ENCODE data around the gene ZNF891. TPM values are rescaled to one million over a fixed set of nuclear protein-coding genes. Genes with fewer than 3 reads are reported as not detected.

The ZNF891 gene
- 1.1 and 1.4 TPM in 2 replicates for total RNA-seq (2014; rRNA removed; shearing (Covaris generic))

DNA sequence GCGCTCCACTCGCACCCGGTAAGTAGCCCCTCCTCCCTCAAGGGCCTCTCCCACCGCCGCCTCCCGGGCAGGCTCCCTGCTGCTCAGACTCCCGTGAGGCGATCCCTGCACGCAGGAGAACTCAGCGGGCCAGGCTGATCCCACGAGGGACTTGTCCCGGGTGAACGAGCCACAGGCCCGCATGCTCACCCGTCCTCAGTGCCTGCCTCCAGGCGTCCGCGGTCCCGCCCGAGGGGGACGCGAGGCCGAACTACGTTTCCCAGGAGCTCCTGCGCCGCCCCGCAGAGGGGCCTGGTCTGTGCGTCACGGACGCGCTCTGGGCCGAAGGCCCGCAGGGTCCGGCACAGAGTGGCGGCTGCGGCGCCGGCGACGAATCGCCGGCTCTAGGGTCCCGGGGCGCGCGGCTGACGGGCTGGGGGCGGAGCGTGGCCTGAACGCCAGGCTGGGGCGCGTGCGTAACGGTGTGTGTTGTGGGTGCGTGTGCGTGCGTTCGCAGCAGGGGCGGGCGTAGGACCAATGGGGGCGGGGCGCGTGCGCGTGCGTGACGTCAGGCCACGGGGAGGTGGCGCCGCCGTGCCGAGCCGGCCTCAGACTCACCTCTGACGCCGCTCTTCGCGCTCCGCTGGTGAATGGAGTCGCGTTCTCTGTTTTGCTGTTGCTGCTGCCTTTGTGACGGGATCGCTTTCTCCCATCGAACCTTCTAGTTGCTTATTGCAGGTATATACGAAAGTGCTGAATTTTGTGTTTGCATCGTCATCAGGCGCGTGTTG lies at the start of gene ZNF891, which contains the start of gene ZNF10:
Gene ZNF891, minus strand, starts transcription at position 237 of the 770 bp plus-strand sequence. CDS start 8,356 bp downstream, outside the sequence.
Gene ZNF10, plus strand, starts transcription at position 590 of the 770 bp plus-strand sequence. CDS start 13,866 bp downstream, outside the sequence.

DNA sequence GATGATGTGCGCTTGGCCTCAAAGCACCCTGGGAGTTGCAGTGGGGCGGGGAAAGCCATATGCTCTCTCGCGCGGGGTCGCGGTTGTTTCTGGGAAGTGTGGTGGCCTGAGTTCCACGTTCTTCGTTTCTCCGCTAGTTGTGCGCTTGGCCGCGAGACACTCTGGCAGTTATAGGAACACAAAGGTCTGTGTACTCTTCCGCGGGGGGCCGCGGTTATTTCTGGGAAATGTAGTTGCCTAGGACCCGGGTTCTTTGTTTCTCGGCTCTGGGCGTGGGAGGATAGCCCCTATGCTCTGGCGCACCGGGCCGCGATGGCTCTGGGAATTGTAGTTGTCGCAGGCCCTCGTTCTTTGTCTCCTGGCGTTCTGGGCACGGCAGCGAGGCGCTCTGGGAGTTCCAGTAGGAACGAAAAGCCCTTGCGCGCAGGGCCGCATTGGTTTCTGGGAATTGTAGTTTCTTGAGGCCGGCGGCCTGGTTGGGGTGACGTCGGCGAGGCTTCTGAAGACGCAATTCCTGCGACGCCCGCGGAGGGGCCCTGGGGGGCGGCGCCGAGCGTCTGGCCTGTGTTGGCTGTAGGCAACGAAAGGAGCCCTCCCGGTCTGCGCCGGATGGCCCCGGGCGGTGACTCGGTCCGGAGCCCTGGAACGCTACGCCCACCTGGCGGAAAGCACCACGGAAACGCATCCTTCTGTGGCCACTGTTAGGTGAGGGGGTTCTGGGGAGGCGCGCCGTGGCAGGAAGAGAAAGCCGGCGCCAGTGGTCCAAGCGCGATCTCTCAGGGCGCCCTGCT lies 49.5 kb downstream of the ZNF891 start, which contains the start of gene ZNF140:
Gene ZNF140, plus strand, starts transcription at position 556 of the 791 bp plus-strand sequence. CDS start 398 bp downstream, outside the sequence.

Other genes with a start within 250 kb of the ZNF891 start
- gene CHFR, start 242.7 kb downstream of the ZNF891 start, total RNA-seq (2014; rRNA removed; shearing (Covaris generic)) = 17.1 and 20.9 TPM in 2 replicates
- gene ZNF605, start 174.0 kb downstream of the ZNF891 start, total RNA-seq (2014; rRNA removed; shearing (Covaris generic)) = 5.6 and 6.3 TPM in 2 replicates
- 27.5 and 37.6 TPM in 2 replicates for gene ZNF26, start 143.9 kb downstream of the ZNF891 start, total RNA-seq (2014; rRNA removed; shearing (Covaris generic))
- gene ZNF84, start 92.8 kb downstream of the ZNF891 start, total RNA-seq (2014; rRNA removed; shearing (Covaris generic)) = 19.8 and 20.4 TPM in 2 replicates
- gene ZNF140, start 49.4 kb downstream of the ZNF891 start, total RNA-seq (2014; rRNA removed; shearing (Covaris generic)) = 12.3 and 14.7 TPM in 2 replicates
- gene ZNF10, start 353 bp upstream of the ZNF891 start, total RNA-seq (2014; rRNA removed; shearing (Covaris generic)) = 1.2 and 3.5 TPM in 2 replicates
- gene ZNF268, start 51.2 kb upstream of the ZNF891 start, total RNA-seq (2014; rRNA removed; shearing (Covaris generic)) = 15.6 and 18.6 TPM in 2 replicates
- gene ANHX, start 105.6 kb upstream of the ZNF891 start, total RNA-seq (2014; rRNA removed; shearing (Covaris generic)) = not detected in 2 replicates

All from A375 (cell line).